ENCODE results near the gene KICS2.
"Not testable (repeated sequence)": the region's sequence is repeated elsewhere in the genome, so short reads cannot be mapped to it uniquely, and the experiment has no call there.

Gene KICS2

DNA sequence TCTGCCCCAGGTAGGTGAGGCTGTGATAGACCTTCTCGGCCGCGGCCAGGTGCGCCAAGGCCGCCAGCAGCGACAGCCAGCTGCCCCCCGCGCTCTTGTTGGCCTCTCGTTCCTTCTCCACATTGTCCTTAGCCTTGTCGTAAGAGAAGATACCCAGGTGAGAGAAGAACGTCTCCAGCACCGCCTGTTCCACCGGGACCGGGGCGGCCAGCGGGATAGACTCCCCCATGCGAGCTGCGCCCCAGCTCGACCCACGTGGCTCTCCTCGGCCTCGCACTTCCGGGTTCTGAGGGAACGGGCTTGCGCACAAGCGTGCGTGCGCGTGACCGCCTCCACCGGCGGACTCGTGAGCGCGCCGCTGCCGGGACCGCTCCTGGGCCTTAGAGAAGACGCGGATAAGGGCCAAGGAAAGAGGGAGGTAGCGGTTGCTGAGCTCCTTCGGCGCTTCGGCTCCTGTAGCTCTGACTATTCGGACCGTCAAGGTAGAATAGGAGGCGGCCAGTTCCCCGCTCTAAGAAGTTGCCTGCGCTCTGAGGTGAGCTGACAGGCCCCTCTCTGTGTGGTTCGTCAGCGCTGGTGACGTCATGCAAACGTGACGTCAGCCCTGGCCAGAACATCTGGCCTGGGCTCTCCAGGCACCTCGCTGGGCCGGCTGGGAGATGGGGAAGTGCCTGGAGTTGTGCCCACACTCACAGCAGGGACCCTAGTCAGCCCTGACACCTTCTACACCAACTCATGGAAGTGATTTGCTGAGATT lies at the start of gene KICS2:
Gene KICS2, minus strand, starts transcription at position 288 of the 757 bp plus-strand sequence. Its CDS starts 59 bp downstream, at position 229.
- peak; percentile 87 for DNase-seq

DNA sequence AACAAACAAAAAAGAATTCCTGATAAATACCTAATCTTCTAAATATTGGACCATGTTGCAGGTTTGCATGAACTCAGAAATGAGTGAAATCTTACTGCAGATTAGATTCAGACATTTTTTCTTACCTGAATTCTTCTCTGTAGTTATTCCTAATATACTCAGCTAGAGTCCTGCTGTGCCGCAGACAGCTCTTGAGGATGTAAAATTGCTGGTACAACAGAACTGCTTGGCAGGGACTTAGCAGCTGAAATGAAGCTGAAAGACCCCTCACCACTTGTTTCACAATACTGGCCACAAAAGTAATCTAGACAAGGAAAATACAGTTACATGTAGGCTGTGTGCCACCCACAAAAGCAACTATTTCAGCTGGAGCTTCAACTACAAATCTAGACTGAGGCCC lies 48.3 kb upstream of the KICS2 start:
- DNase-seq = no peak

DNA sequence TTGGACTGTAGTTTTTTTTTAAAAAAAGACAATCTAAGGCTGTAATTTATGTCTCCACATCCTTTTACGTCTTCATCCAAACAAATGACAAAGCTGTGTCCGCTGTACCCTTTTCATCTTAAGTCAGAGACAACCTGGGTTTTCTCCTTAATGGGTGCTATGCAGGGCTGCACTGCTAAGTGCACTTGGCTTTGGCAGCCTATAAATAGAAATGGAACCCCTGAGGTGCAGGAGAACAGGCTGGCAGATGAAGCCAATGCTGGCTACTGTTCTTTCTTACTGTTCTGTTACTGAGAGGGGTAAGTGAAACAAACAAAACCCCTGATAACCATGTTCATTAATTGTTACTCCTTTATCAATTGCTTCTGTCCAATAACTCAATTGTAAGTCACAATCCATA lies 47.1 kb upstream of the KICS2 start:
- DNase-seq = no peak

- no peak for DNase-seq
Measured at GRCh38 chr12:64268409-64268808, 46.3 kb upstream of the KICS2 start.

DNA sequence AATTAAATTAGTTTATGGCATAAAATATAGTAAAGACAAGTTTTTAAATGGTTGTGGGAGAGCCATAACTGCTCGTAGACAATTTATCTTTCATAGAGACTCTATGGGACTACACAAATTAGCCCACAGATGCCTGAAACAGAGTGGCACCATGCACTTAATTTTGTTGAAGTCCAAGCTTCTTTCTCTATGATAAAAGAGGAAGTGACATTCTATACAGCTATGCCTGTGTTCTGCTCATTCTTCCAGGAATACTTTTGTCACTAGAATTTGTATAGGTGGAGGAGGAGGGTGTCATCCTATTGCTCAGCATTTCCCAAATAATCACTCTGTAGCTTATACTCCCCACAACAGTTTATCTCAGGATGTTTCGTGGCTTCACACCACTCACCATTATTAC lies 43.7 kb upstream of the KICS2 start:
- DNase-seq = no peak

- DNase-seq = no peak
Measured at GRCh38 chr12:64261813-64262212, 39.7 kb upstream of the KICS2 start.

DNA sequence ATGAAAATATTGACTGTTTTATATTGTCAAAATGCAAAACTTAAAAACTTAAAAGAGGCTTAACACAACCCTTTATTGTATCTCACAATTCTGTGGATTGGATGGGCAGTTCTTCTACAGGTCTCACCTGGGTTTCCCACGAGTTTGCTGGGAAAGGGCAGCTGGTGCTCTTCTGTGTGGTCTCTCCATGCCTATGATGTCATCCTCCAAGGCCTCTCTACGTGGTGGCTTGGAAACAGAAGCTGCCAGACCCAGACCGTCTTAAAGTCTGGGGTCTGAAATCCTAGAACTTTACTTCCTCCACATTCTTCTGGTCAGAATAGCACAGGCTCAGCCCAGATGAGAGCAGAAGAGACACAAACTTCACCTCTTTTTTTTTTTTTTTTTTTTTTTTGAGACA lies 36.5 kb upstream of the KICS2 start:
- DNase-seq = no peak

GRCh38 chr12:64256166-64256800 lies 34.2 kb upstream of the KICS2 start:
- DNase-seq = peak; percentile 57

DNA sequence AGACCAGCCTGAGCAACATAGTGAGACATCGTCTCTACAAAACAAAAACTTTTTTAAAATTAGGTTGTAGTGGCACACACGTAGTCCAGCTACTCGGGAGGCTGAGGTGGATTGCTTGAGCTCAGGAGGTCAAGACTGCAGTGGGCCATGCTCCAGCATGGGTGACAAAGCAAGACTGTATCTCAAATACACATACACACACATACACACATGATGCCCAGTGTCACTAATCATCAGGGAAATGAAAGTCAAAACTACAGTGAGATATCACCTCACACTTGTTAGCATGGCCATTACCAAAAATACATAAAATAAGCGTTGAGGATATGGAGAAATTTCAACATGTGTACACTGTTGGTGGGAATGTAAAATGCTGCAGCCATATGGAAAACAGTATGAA lies 33.2 kb upstream of the KICS2 start:
- DNase-seq = no peak

DNA sequence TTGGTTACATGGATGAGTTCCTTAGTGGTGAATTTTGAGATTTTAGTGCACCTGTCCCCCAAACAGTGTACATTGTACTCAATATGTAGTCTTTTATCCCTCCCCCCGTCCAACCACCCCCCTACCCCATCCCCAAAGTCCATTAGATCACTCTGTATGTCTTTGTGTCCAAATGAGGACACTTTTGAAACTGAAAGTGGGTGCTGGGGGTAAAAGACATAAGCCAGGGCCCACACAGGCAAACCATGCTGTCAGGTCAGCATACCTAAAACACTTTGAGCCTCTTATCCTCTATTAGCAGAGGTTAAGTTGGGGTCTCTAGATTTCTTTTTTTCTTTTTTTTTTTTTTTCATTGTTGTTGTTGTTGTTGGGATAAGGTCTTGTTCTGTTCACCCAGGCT lies 31.3 kb upstream of the KICS2 start:
- no peak for DNase-seq

DNA sequence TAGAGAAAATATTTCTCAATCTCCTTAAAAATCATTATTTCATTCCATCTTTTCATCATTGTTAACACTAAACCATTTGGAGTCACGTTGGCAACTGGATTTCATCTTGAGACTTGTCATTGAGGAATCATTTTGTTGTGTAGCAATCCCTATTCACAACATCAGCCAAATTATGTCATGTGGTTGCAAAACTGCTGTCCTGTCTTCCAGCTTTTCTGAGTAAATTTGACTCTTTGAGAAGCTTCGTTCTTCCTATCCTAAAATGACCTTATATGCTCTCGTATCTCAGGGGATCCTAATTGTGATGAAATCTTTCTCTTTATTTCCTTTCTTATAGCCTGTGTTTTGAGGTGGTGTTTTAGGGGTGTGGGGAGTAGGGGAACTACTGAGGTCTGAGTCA lies 30.6 kb upstream of the KICS2 start:
- DNase-seq = no peak

- DNase-seq = no peak
Measured at GRCh38 chr12:64243809-64244208, 21.7 kb upstream of the KICS2 start.

GRCh38 chr12:64240781-64241180 lies 18.7 kb upstream of the KICS2 start:
- DNase-seq = no peak

GRCh38 chr12:64237382-64237781 lies 15.3 kb upstream of the KICS2 start:
- no peak for DNase-seq

GRCh38 chr12:64236549-64236948 lies 14.5 kb upstream of the KICS2 start:
- no peak for DNase-seq

DNA sequence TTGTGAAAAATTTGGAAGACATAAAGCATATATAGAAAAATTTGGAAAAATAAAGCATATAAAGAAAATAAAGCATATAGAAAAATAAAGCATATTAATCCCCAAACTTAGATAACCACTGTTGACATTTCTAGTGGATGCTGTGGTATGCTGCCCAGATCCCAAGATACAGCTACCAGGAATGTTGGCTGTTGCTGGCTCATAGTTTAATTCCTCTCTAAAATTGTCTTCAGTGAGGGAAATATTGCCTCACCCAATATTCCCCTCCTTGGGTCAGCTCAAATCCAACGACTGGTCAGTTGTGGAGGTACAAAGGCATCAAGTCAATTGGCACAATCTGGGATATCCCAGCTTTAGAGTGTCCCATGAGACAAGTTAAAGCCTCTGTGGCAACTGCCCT lies 10.1 kb upstream of the KICS2 start:
- DNase-seq = no peak

DNA sequence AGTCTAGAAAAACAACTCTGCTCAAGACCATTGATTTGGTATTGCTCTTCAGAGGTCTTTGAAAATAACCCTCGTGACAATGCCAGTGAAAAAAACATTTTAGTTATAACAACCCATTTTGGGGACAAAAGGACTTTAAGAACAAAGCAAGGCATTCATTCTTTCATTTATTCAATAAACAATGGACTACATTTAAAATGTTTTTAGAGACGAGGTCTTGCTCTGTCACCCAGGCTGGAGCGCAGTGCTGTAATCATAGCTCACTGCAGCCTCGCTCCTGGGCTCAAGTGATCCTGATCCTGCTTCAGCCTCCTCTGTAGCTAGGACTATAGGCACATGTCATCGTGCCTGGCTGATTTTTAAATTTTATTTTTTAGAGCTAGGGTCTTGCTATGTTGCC lies 7.7 kb upstream of the KICS2 start:
- DNase-seq = no peak

GRCh38 chr12:64229240-64229639 lies 7.1 kb upstream of the KICS2 start:
- DNase-seq = no peak

- no peak for DNase-seq
Measured at GRCh38 chr12:64225626-64226025, 3.5 kb upstream of the KICS2 start.

GRCh38 chr12:64221651-64222008 lies 466 bp downstream of the KICS2 start:
- peak; percentile 49 for DNase-seq

- no peak for DNase-seq
Measured at GRCh38 chr12:64220046-64220445, 2.0 kb downstream of the KICS2 start.

GRCh38 chr12:64219145-64219544 lies 3.0 kb downstream of the KICS2 start:
- DNase-seq = no peak

DNA sequence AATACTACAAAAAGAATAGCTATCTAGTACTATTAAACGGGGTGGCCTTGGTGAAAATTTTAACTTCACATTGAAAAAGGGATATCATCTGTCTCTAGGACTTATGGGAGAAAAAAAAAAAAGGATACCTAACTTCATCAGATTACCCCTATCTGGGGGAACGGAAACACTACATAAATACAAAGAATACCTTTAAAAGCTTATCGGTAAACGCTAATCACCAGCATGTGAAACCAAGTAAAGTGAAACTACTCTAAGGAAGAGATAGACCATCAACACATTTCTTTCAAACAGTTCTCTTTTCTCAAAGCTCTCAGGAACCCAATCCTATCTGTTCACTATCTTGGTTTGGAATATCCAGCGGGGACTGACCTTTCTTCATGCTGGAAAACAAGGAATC lies 3.5 kb downstream of the KICS2 start:
- DNase-seq = peak; percentile 12

- DNase-seq = not testable (repeated sequence)
Measured at GRCh38 chr12:64217643-64218042, 4.5 kb downstream of the KICS2 start.

DNA sequence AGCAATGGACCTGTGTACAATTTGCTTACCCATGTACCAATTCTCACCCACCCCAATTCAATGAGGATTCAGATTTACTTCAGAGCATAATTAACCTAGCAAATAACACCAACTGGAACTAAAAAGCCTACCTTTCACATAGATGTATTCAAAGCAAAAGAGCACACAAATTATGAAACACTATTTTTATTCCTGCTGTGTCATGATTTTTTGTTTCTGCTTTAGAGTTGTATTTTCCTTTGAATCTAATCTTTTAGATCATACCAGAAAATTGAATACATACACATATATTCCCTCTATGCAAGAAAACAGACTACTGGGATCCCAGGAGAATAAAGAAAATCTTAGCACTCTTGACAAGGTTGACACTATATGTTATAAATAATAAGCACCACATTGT lies 5.9 kb downstream of the KICS2 start:
- DNase-seq = no peak
